Endothelial cell of umbilical vein (primary cell): ENCODE measurements around the gene KRT81. TPM values are rescaled to one million over a fixed set of nuclear protein-coding genes. Genes with fewer than 3 reads are reported as not detected.

Source experiments
- BruUV-seq: library from RNA; stranded (reverse); fragments of 400-500 nt; replicated peaks from 2 replicates; lab custom pipeline; 2021; lab: Mats Ljungman, UMichigan
- CTCF ChIA-PET: fragments of 300-600, 350-600 bp; sonication (Branson Sonifier 250); formaldehyde crosslinking; loops from one replicate; lab custom pipeline; 2021; ENCODE audit warnings: antibody characterized with exemption, inconsistent platforms; lab: Charles Lee
- POLR2A ChIA-PET: fragments of 300-600, 350-600 bp; sonication (Branson Sonifier 250); formaldehyde crosslinking; loops from one replicate; lab custom pipeline; 2021; ENCODE audit warnings: antibody characterized with exemption, inconsistent platforms; lab: Charles Lee
- DNase-seq: peaks from one replicate; pipeline ENCODE4 v3.0.0-alpha.2; 2011; ENCODE audit warnings: low read depth, low spot score
- FAIRE-seq: peaks from 2 replicates; lab custom pipeline; 2011; peaks lifted over from hg19 to GRCh38; lab: Jason Lieb, UNC
- H2AFZ ChIP-seq: 2 replicates; pipeline ENCODE4 v1.6.0; 2012; ENCODE audit warnings: low read depth, low read length, control low read depth, inconsistent platforms
- H3K27ac ChIP-seq: 2 replicates; pipeline ENCODE4 v1.5.1; 2011; ENCODE audit warnings: low read depth, mild to moderate bottlenecking, control low read depth, low read length, moderate library complexity; ENCODE audit not compliant: insufficient read depth
- H3K27me3 ChIP-seq, 2 experiments: 2 replicates each; pipeline versions ENCODE4 v1.6.0 to v1.6.1; 2011; ENCODE audit warnings: low read length in 2 of 2, mixed read lengths in 1 of 2; ENCODE audit not compliant: control insufficient read depth in 2 of 2, insufficient read depth in 2 of 2
- H3K36me3 ChIP-seq, 2 experiments: 2 replicates in 1 of 2; 3 replicates in 1 of 2; pipeline ENCODE4 v1.5.1; 2011; ENCODE audit warnings: low read length in 2 of 2, mild to moderate bottlenecking in 1 of 2, moderate library complexity in 1 of 2; ENCODE audit not compliant: control insufficient read depth in 2 of 2, insufficient read depth in 2 of 2; ENCODE audit errors: extremely low read depth in 1 of 2
- H3K4me1 ChIP-seq: 3 replicates; pipeline ENCODE4 v1.5.1; 2011; ENCODE audit warnings: mild to moderate bottlenecking, low read length; ENCODE audit not compliant: control insufficient read depth, insufficient read depth; ENCODE audit errors: extremely low read depth
- H3K4me2 ChIP-seq: 2 replicates; pipeline ENCODE4 v1.6.1; 2011; ENCODE audit warnings: low read length, control low read depth, mixed read lengths; ENCODE audit not compliant: insufficient read depth
- H3K4me3 ChIP-seq, 3 experiments: fragments of 200-600 bp in 1 of 3; sonication (generic), shearing (Covaris generic) in 1 of 3; replicated peaks in 1 of 3; 2 replicates each; pipeline ENCODE4 v1.5.1; 2011 to 2016; ENCODE audit warnings: control low read depth in 3 of 3, low read length in 3 of 3, mild to moderate bottlenecking in 2 of 3, inconsistent platforms in 1 of 3, low read depth in 1 of 3, moderate library complexity in 1 of 3; ENCODE audit not compliant: insufficient read depth in 1 of 3
- H3K79me2 ChIP-seq: 2 replicates; pipeline ENCODE4 v1.6.0; 2012; ENCODE audit warnings: low read length, inconsistent platforms; ENCODE audit not compliant: control insufficient read depth, insufficient read depth
- H3K9ac ChIP-seq: replicated peaks from 2 replicates; pipeline ENCODE3; 2011; ENCODE audit warnings: low read length, control low read depth; ENCODE audit not compliant: insufficient read depth; ENCODE audit errors: extremely low read depth
- H3K9me1 ChIP-seq: replicated peaks from 3 replicates; pipeline ENCODE4 v1.6.0; 2011; ENCODE audit warnings: mild to moderate bottlenecking, low read length; ENCODE audit not compliant: control insufficient read depth, insufficient read depth; ENCODE audit errors: extremely low read depth
- H3K9me3 ChIP-seq: replicated peaks from 2 replicates; pipeline ENCODE4 v1.5.1; 2012; ENCODE audit warnings: low read length, inconsistent platforms; ENCODE audit not compliant: control insufficient read depth, insufficient read depth
- H4K20me1 ChIP-seq: replicated peaks from 2 replicates; pipeline ENCODE3; 2011; ENCODE audit warnings: mild to moderate bottlenecking, low read length; ENCODE audit not compliant: control insufficient read depth, insufficient read depth; ENCODE audit errors: extremely low read depth
- GATA2 ChIP-seq: IDR thresholded peaks from 2 replicates; pipeline ENCODE4 v1.7.0; 2011; ENCODE audit warnings: low read depth, mild to moderate bottlenecking, moderate library complexity, mixed read lengths, low read length; ENCODE audit not compliant: insufficient read length, insufficient read depth
- POLR2A ChIP-seq: IDR thresholded peaks from 2 replicates; pipeline ENCODE4 v1.6.1; 2012; ENCODE audit warnings: low read depth, mild to moderate bottlenecking, control low read depth, low read length
- POLR2AphosphoS5 ChIP-seq: IDR thresholded peaks from 2 replicates; pipeline ENCODE4 v1.6.1; 2012; ENCODE audit warnings: low read depth, mild to moderate bottlenecking, control low read depth, low read length, moderate library complexity; ENCODE audit not compliant: insufficient read depth
- dilution Hi-C: fragments of 300-500 bp; cut with MboI; formaldehyde crosslinking; loops from one replicate; pipeline ENCODE4 v1.15.0; 2019; ENCODE audit warnings: low sequenced_read_pairs; ENCODE audit not compliant: extremely low pct_ligation_motif_present
- intact Hi-C: fragments of 100-400 bp; cut with micrococcal nuclease; formaldehyde crosslinking; loops from one replicate; pipeline ENCODE4 v1.10.0; 2022
- polyA plus RNA-seq, 4 experiments: library from polyadenylated mRNA; depleted of rRNA in 3 of 4; stranded (reverse) in 3 of 4; unstranded in 1 of 4; fragments of >200 nt; gene quantifications; 2 replicates each; pipeline versions ENCODE4 v1.2.1 to v1.2.3, GENCODE V29; 2011 to 2012; ENCODE audit warnings: missing spikeins in 1 of 4
- total RNA-seq: library from RNA; stranded (reverse); gene quantifications from 2 replicates; pipeline ENCODE4 v1.2.3, GENCODE V29; 2021

The KRT81 gene
- total and polyA plus RNA-seq, 2 donors (not counting 3 experiments of a cell fraction or from before 2014, with no cell fraction given) = not detected

DNA sequence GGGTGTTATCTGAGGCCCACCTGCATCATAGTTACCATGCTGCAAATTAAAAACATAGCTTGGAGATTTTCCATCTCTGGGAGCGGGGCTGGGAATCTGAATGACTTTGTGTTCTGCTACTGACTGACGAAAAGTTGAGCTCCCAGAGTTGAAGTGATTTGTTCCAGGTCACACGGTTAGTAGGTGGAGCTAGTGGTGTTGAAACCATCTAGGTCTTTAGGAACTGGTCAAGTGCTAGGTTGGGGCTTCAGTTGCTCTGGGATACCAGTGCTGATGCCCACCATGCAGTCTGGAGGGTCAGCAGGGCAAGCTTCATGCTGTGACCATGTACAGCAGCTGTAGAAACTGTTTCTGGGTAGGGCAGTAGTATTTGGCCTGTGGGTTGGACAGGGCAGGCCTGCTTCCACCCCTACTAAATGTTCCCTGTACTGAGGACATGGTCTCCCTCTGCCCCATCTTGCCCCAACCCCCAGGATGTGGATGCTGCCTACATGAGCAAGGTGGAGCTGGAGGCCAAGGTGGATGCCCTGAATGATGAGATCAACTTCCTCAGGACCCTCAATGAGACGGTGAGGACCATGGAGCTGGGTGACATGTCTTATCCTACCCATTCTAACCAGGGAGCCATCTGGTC is 53.0 kb downstream of the KRT81 start:
- dilution Hi-C loops (no loop called here), intact Hi-C loops (no loop called here)
- no peaks in the 10 kb centered on the region for H4K20me1 ChIP-seq
- H3K36me3 ChIP-seq = peaks cover 0 to 5% of the 10 kb centered on the region in 2 experiments
- no peak overlapping the region for H3K4me3 ChIP-seq
- H3K79me2 ChIP-seq = peaks cover 2% of the 10 kb centered on the region
- H3K9ac ChIP-seq = no peak overlapping the region
- no peaks in the 10 kb centered on the region for H3K27me3 ChIP-seq
- ChIA-PET POLR2A (no interaction called here), CTCF (interaction anchor here (0.9 to 2.8 kb wide), 6 partner anchors 14 to 82 kb away, joined by 3 to 10 read pairs (median 4); no protein-coding TSS in a partner anchor)
- no peak overlapping the region for H2AFZ ChIP-seq
- H3K9me1 ChIP-seq = no peaks in the 10 kb centered on the region
- H3K27ac ChIP-seq = no peak overlapping the region
- H3K4me1 ChIP-seq = peaks cover 13% of the 10 kb centered on the region
- BruUV-seq = no TSS peak
- no peak overlapping the region for H3K4me2 ChIP-seq
- no peaks in the 10 kb centered on the region for H3K9me3 ChIP-seq
- no peak for DNase-seq
- TF ChIP-seq GATA2 = no peak
- peak; percentile 44 for TF ChIP-seq POLR2A
- no peak for FAIRE-seq

DNA sequence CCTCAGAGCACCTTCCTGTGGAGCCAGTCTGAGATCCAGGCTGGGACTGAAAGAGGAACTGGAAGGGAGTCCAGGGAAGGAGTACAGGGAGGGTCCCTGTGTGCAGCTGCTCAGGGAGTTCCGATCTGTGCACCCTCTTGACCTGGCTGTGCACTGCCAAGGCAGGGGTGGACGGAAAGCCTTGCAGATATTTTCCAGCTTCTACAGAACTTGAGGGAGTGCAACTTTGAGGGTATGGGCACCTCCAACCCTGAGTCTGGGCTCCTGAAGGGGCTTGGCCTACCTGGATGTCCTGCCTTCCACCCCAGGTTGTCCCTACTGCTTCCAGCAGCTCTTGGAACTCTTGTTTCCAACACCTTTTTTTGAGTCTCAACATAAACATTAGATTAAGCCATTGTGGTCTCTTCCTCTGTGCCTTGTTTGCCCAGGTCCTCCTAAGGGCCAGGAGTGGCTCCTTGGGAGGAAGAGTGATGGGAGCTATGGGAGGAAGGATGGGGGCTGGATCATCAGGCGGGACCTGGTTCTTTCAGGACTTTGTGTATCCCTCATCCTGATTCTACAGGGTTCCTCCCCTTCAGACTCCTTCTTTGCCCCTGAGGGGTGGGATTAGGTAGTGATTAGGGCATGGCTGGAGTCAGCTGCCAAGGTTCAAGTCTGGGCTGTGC is 54.8 kb downstream of the KRT81 start:
- dilution Hi-C loops (no loop called here), intact Hi-C loops (no loop called here)
- Histone ChIP-seq H3K9ac (no peak overlapping the region), H3K4me1 (peaks cover 23% of the 10 kb centered on the region), H3K9me3 (no peaks in the 10 kb centered on the region), H3K4me3 (no peak overlapping the region), H3K4me2 (no peak overlapping the region), H3K9me1 (no peaks in the 10 kb centered on the region), H3K36me3 (no peaks in the 10 kb centered on the region), H3K27ac (no peak overlapping the region), H4K20me1 (no peaks in the 10 kb centered on the region), H3K27me3 (no peaks in the 10 kb centered on the region), H3K79me2 (peaks cover 7% of the 10 kb centered on the region), H2AFZ (no peak overlapping the region)
- no peak for DNase-seq
- ChIA-PET CTCF (interaction anchor here (0.5 to 2.8 kb wide), 4 partner anchors 15 to 468 kb away, joined by 3 to 10 read pairs (median 4); no protein-coding TSS in a partner anchor), POLR2A (no interaction called here)
- peak; percentile 31 for FAIRE-seq
- TF ChIP-seq POLR2A = peak; percentile 6
- TF ChIP-seq POLR2AphosphoS5 = no peak
- BruUV-seq = no TSS peak

Other genes starting within 250 kb of the KRT81 start
- 6.8 and 10.2 TPM in 2 replicates for gene NR4A1, start 240.1 kb downstream of the KRT81 start, total RNA-seq
- 13.4 and 18.2 TPM in 2 replicates for gene NR4A1, start 240.1 kb downstream of the KRT81 start, polyA plus RNA-seq
- 41.6 and 43.3 TPM in 2 replicates for gene ATG101, start 221.6 kb downstream of the KRT81 start, total RNA-seq
- gene ATG101, start 221.6 kb downstream of the KRT81 start, polyA plus RNA-seq = 67.5 and 78.4 TPM in 2 replicates
- gene SMIM41, start 211.8 kb downstream of the KRT81 start, total RNA-seq = not detected in 2 replicates
- gene SMIM41, start 211.8 kb downstream of the KRT81 start, polyA plus RNA-seq = not detected in 2 replicates
- 21.7 and 23.7 TPM in 2 replicates for gene KRT80, start 99.5 kb downstream of the KRT81 start, total RNA-seq
- gene KRT80, start 99.5 kb downstream of the KRT81 start, polyA plus RNA-seq = 12.3 and 13.6 TPM in 2 replicates
- 293 and 420 TPM in 2 replicates for gene KRT7, start 58.3 kb downstream of the KRT81 start, total RNA-seq
- 120 and 131 TPM in 2 replicates for gene KRT7, start 58.3 kb downstream of the KRT81 start, polyA plus RNA-seq
- not detected in 2 replicates for gene KRT86, start 16.9 kb downstream of the KRT81 start, total RNA-seq
- gene KRT86, start 16.9 kb downstream of the KRT81 start, polyA plus RNA-seq = not detected in 2 replicates
- not detected in 2 replicates for gene KRT83, start 29.9 kb upstream of the KRT81 start, total RNA-seq
- not detected in 2 replicates for gene KRT83, start 29.9 kb upstream of the KRT81 start, polyA plus RNA-seq
- gene KRT85, start 75.9 kb upstream of the KRT81 start, total RNA-seq = not detected in 2 replicates
- not detected in 2 replicates for gene KRT85, start 75.9 kb upstream of the KRT81 start, polyA plus RNA-seq
- gene KRT84, start 94.1 kb upstream of the KRT81 start, total RNA-seq = not detected in 2 replicates
- not detected in 2 replicates for gene KRT84, start 94.1 kb upstream of the KRT81 start, polyA plus RNA-seq
- gene KRT82, start 114.8 kb upstream of the KRT81 start, total RNA-seq = not detected in 2 replicates
- not detected in 2 replicates for gene KRT82, start 114.8 kb upstream of the KRT81 start, polyA plus RNA-seq
- gene KRT75, start 142.8 kb upstream of the KRT81 start, total RNA-seq = not detected in 2 replicates
- gene KRT75, start 142.8 kb upstream of the KRT81 start, polyA plus RNA-seq = not detected in 2 replicates
- gene KRT6B, start 160.6 kb upstream of the KRT81 start, total RNA-seq = not detected in 2 replicates
- gene KRT6B, start 160.6 kb upstream of the KRT81 start, polyA plus RNA-seq = 0.03 TPM in 1 of 2 replicates, not detected in the other
- not detected in 2 replicates for gene KRT6C, start 182.3 kb upstream of the KRT81 start, total RNA-seq
- not detected in 2 replicates for gene KRT6C, start 182.3 kb upstream of the KRT81 start, polyA plus RNA-seq
- gene KRT6A, start 201.7 kb upstream of the KRT81 start, total RNA-seq = 0.21 and 0.64 TPM in 2 replicates
- gene KRT6A, start 201.7 kb upstream of the KRT81 start, polyA plus RNA-seq = 0.10 TPM in 1 of 2 replicates, not detected in the other
- gene KRT5, start 228.9 kb upstream of the KRT81 start, total RNA-seq = 0.72 and 0.86 TPM in 2 replicates
- 0.21 and 0.32 TPM in 2 replicates for gene KRT5, start 228.9 kb upstream of the KRT81 start, polyA plus RNA-seq